T-helper 1 cell treated with Interleukin-12 subunit alpha and Interleukin-12 subunit beta and Interleukin-4 antibody, amounts not matched to agents 30 μg/mL and 1 μg/mL, for 36 hours (primary cell): ENCODE results near the gene DCAF11.
A peak's percentile ranks its signal among the peaks of the same experiment; 100 is the strongest.

Experiments
- H3K27ac Mint-ChIP-seq: one replicate; pipeline ENCODE4 v1.8.0; 2021; ENCODE audit warnings: mild to moderate bottlenecking, mixed read lengths
- H3K27me3 Mint-ChIP-seq: one replicate; pipeline ENCODE4 v1.8.0; 2021; ENCODE audit warnings: low read depth, mixed read lengths
- H3K36me3 Mint-ChIP-seq: one replicate; pipeline ENCODE4 v1.8.0; 2021; ENCODE audit warnings: low read depth, mixed read lengths
- H3K4me1 Mint-ChIP-seq: one replicate; pipeline ENCODE4 v1.8.0; 2021; ENCODE audit warnings: low read depth, mixed read lengths
- H3K4me3 Mint-ChIP-seq: one replicate; pipeline ENCODE4 v1.8.0; 2021; ENCODE audit warnings: mild to moderate bottlenecking, moderate library complexity, mixed read lengths
- H3K9me3 Mint-ChIP-seq: one replicate; pipeline ENCODE4 v1.8.0; 2021; ENCODE audit warnings: mixed read lengths

DCAF11 gene

DNA sequence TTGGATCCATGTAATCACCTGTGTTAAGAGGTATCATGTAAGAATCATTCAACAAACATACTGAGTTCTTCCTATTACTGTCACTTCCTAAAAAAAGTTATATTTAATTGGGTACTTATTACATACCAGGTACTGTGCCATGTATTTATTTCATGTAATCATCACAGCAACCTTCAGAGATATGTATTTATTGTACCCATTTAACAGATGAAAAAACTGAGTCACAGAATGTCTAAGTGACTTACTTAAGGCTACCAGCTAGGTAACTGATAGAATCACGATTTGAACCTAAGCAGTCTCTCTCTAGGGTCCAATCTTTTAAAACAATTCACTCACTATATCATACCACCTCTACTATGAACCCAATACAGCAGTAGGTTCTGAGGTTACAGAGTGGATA, 29.9 kb downstream of the DCAF11 start:
- H3K4me1 Mint-ChIP-seq: peaks cover 50% of the 10 kb centered on the region
- H3K9me3 Mint-ChIP-seq: no peaks in the 10 kb centered on the region
- peak overlapping the region; percentile 66 for H3K27ac Mint-ChIP-seq
- H3K27me3 Mint-ChIP-seq: no peaks in the 10 kb centered on the region
- peaks cover 57% of the 10 kb centered on the region for H3K36me3 Mint-ChIP-seq
- peak overlapping the region; percentile 49 for H3K4me3 Mint-ChIP-seq

DNA sequence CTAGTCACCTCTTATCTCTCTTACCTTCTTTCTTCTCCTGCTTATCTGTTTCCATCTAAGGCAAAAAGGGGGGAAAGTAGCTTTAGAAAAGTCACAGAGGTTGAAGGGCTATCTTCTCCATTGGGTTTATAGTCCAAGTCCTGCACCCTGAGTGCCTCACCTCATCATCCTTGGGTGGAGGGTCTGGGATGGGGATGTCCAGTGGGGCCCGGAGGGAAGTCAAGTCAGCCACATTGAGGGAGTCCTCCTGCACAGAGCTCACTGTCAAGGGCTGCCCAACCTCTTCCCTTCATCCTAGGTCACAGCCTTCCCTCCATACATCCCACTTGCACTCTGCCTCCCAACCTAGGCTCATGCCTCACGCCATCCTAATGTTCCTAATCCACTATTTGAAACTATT, 30.6 kb downstream of the DCAF11 start:
- Mint-ChIP-seq H3K9me3 (no peaks in the 10 kb centered on the region), H3K4me3 (peak overlapping the region; percentile 99), H3K27me3 (no peaks in the 10 kb centered on the region), H3K36me3 (peaks cover 56% of the 10 kb centered on the region), H3K27ac (peak overlapping the region; percentile 99), H3K4me1 (peaks cover 49% of the 10 kb centered on the region)

GRCh38 chr14:24145690-24146452, 31.3 kb downstream of the DCAF11 start:
- Mint-ChIP-seq H3K4me3 (peak overlapping the region; percentile 99), H3K27me3 (no peaks in the 10 kb centered on the region), H3K4me1 (peaks cover 52% of the 10 kb centered on the region), H3K36me3 (peaks cover 60% of the 10 kb centered on the region), H3K9me3 (no peaks in the 10 kb centered on the region), H3K27ac (peak overlapping the region; percentile 99)

- Mint-ChIP-seq H3K4me3 (peak within 1 kb of the TSS; percentile 99), H3K4me1 (peaks cover 51% of the 10 kb centered on the region), H3K27me3 (no peaks in the 10 kb centered on the region), H3K9me3 (no peaks in the 10 kb centered on the region), H3K36me3 (peaks cover 62% of the 10 kb centered on the region), H3K27ac (peak within 1 kb of the TSS; percentile 99)
These were observed 31.9 kb downstream of the DCAF11 start, which contains the start of gene PSME2 for GRCh38 chr14:24146453-24146977. TSS of gene PSME2 (minus strand) at chr14:24146610. CDS start at chr14:24146581, 29 bp downstream.

DNA sequence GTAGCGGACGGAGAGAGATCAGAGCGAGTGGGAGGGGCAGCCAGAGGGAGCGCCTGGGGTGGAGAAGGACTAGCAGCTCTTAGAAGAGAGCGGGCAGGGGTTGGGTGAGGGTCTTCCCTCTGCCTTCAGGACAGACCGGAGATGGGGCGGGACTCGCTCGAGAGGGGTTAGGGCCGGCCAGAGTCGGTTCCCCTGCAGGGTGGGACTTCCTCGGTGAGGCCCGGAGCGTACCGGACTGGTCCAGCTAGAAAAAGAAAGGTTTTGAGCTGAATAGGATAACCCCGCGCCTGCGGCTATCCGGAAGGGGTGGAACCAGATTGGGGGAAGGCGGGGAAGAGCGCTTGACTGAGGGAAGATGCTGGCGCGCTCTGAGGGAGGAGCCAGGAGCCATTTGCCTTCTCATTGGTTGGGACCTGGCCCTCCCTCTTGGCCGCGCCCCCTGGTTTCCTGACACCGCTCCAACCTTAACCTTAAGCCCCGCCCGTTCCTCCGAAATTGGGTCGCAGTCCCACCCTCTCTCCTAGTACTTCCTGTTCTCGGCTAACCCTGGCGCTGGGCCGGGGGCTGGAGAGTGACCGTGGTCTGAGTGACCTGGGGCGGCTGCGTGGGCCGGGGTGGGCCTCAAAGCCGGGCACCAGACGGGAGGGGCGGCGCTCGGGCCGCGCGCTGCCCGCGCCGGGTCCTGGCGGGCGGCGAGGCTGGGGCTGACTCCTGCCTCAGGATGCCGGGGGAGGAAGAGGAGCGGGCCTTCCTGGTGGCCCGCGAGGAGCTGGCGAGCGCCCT, 32.6 kb downstream of the DCAF11 start, which contains the start of gene RNF31:
Gene RNF31, plus strand, starts transcription at position 521 of the 783 bp plus-strand sequence. Its CDS starts 201 bp downstream, at position 722.
- Mint-ChIP-seq H3K36me3 (peaks cover 67% of the 10 kb centered on the region), H3K27ac (peak within 1 kb of the TSS; percentile 99), H3K4me3 (peak within 1 kb of the TSS; percentile 99), H3K9me3 (no peaks in the 10 kb centered on the region), H3K27me3 (no peaks in the 10 kb centered on the region), H3K4me1 (peaks cover 47% of the 10 kb centered on the region)

GRCh38 chr14:24147761-24148428, 33.3 kb downstream of the DCAF11 start:
- peaks cover 43% of the 10 kb centered on the region for H3K4me1 Mint-ChIP-seq
- H3K9me3 Mint-ChIP-seq: no peaks in the 10 kb centered on the region
- peak overlapping the region; percentile 76 for H3K27ac Mint-ChIP-seq
- H3K36me3 Mint-ChIP-seq: peaks cover 64% of the 10 kb centered on the region
- H3K27me3 Mint-ChIP-seq: no peaks in the 10 kb centered on the region
- peak overlapping the region; percentile 99 for H3K4me3 Mint-ChIP-seq

- Mint-ChIP-seq H3K36me3 (peaks cover 52% of the 10 kb centered on the region), H3K4me3 (peak overlapping the region; percentile 99), H3K4me1 (peaks cover 33% of the 10 kb centered on the region), H3K27ac (no peak overlapping the region), H3K9me3 (no peaks in the 10 kb centered on the region), H3K27me3 (no peaks in the 10 kb centered on the region)
These were observed 34.9 kb downstream of the DCAF11 start for GRCh38 chr14:24149302-24149969.

DNA sequence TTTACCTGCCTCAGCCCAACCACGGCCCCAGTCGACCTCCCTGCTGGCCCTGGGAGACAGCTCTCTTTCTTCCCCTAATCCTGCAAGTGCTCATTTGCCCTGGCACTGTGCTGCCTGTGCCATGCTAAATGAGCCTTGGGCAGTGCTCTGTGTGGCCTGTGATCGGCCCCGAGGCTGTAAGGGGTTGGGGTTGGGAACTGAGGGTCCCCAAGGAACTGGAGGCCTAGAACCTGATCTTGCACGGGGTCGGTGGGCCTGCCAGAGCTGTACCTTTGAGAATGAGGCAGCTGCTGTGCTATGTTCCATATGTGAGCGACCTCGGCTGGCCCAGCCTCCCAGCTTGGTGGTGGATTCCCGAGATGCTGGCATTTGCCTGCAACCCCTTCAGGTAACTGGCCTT, 35.5 kb downstream of the DCAF11 start:
- Mint-ChIP-seq H3K9me3 (no peaks in the 10 kb centered on the region), H3K36me3 (peaks cover 55% of the 10 kb centered on the region), H3K4me1 (peaks cover 32% of the 10 kb centered on the region), H3K4me3 (no peak overlapping the region), H3K27me3 (no peaks in the 10 kb centered on the region), H3K27ac (no peak overlapping the region)

DNA sequence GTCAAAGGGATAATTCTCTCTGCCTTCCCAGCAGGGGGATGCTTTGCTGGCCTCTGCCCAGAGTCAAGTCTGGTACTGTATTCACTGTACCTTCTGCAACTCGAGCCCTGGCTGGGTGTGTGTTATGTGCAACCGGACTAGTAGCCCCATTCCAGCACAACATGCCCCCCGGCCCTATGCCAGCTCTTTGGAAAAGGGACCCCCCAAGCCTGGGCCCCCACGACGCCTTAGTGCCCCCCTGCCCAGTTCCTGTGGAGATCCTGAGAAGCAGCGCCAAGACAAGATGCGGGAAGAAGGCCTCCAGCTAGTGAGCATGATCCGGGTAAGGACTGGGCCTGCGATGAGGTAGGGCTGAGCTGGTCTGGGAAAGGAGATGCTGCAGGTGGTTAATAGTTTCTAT, 36.0 kb downstream of the DCAF11 start:
- Mint-ChIP-seq H3K9me3 (no peaks in the 10 kb centered on the region), H3K27ac (no peak overlapping the region), H3K4me3 (no peak overlapping the region), H3K36me3 (peaks cover 56% of the 10 kb centered on the region), H3K4me1 (peaks cover 27% of the 10 kb centered on the region), H3K27me3 (no peaks in the 10 kb centered on the region)

GRCh38 chr14:24150993-24151392, 36.4 kb downstream of the DCAF11 start:
- Mint-ChIP-seq H3K4me3 (no peak overlapping the region), H3K27ac (no peak overlapping the region)

DNA sequence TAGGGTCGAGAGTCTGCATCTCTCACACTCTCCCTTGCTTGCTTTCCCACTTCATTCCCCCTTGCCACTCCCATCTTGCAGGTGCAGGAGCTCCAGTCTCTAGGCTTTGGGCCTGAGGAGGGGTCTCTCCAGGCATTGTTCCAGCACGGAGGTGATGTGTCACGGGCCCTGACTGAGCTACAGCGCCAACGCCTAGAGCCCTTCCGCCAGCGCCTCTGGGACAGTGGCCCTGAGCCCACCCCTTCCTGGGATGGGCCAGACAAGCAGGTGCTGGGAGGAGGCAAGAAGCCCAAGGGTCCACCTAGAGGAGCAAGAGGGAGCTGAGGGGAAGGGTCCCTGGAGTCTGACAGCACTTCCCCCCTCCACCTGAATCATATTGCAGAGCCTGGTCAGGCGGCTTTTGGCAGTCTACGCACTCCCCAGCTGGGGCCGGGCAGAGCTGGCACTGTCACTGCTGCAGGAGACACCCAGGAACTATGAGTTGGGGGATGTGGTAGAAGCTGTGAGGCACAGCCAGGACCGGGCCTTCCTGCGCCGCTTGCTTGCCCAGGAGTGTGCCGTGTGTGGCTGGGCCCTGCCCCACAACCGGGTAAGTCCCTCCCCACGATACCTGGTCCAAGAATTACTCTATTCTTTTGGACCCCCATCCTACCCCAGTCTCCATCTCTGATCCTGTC, 37.0 kb downstream of the DCAF11 start:
- Mint-ChIP-seq H3K4me1 (peaks cover 24% of the 10 kb centered on the region), H3K36me3 (peaks cover 54% of the 10 kb centered on the region), H3K27ac (no peak overlapping the region), H3K4me3 (no peak overlapping the region), H3K9me3 (no peaks in the 10 kb centered on the region), H3K27me3 (no peaks in the 10 kb centered on the region)

More at GRCh38 chr14:24150993-24151392, 36.4 kb downstream of the DCAF11 start:
- Mint-ChIP-seq H3K27me3 (no peaks in the 10 kb centered on the region), H3K9me3 (no peaks in the 10 kb centered on the region), H3K36me3 (peaks cover 56% of the 10 kb centered on the region), H3K4me1 (peaks cover 24% of the 10 kb centered on the region)

GRCh38 chr14:24155100-24155499, 40.5 kb downstream of the DCAF11 start:
- no peaks in the 10 kb centered on the region for H3K9me3 Mint-ChIP-seq
- H3K27me3 Mint-ChIP-seq: no peaks in the 10 kb centered on the region
- H3K4me3 Mint-ChIP-seq: no peak overlapping the region
- H3K27ac Mint-ChIP-seq: no peak overlapping the region
- peaks cover 18% of the 10 kb centered on the region for H3K4me1 Mint-ChIP-seq
- peaks cover 59% of the 10 kb centered on the region for H3K36me3 Mint-ChIP-seq

DNA sequence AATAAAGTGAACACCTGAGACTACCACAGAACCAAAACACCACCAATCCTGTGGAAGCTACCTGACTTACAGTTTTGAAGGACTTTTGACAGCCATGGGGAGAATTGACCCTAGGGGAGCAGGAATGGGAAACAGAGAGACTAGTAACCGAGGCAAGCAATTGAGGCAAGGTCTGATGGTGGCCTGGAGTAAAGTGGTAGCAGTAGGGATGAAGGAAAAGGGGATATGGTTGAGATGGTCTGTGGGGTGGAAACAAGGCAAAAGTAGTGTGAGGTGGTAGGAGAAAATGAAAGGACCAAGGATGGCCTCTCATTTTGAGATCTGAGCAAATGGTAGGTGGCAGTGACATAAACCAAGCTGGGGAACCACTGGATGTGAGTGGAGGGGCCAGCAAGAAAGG, 42.3 kb downstream of the DCAF11 start:
- Mint-ChIP-seq H3K4me1 (peaks cover 20% of the 10 kb centered on the region), H3K27ac (peak overlapping the region; percentile 34), H3K4me3 (no peak overlapping the region), H3K27me3 (no peaks in the 10 kb centered on the region), H3K36me3 (peaks cover 62% of the 10 kb centered on the region), H3K9me3 (no peaks in the 10 kb centered on the region)
